ENCODE data around the gene TMC4.

GRCh38 chr19:54158812-54159351 is 14.1 kb downstream of the TMC4 start:
- TF ChIP-seq POLR2A (IDR thresholded peaks at IDR 0.05): no peak
- TF ChIP-seq CTCF (IDR thresholded peaks at IDR 0.05 in 8 of 11, conservative IDR thresholded peaks at IDR 0.05 in 3 of 11): no peak
